ENCODE results near the gene PAWR.

The PAWR gene

DNA sequence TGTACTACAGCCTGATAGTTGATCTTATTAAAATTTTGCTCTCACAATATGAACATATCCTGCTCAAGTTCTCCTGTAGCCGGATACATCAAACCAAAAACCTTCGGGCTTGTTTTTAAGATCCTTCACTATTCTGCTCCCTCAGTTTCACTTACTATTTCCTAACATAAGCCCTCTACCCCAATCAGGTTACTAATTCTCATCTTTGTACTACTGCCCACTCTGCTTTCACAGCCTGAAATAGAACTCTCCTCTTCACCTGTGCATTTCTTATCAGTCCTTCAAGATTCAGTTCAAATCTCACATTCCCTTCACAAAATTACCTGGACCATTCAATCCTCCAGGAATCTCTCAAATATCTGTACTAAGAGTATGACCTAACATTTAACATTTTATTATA lies 14.2 kb downstream of the PAWR start:
- Mint-ChIP-seq H3K4me3 (no peak overlapping the region), H3K27ac (peak overlapping the region; percentile 22), H3K9me3 (peaks cover 0 to 5% of the 10 kb centered on the region in 2 donors), H3K27me3 (no peaks in the 10 kb centered on the region), H3K36me3 (peaks cover 8 to 26% of the 10 kb centered on the region in 2 donors), H3K4me1 (peaks cover 34 to 50% of the 10 kb centered on the region in 2 donors)
- no peak for ATAC-seq (replicated peaks)
- no peak for DNase-seq

DNA sequence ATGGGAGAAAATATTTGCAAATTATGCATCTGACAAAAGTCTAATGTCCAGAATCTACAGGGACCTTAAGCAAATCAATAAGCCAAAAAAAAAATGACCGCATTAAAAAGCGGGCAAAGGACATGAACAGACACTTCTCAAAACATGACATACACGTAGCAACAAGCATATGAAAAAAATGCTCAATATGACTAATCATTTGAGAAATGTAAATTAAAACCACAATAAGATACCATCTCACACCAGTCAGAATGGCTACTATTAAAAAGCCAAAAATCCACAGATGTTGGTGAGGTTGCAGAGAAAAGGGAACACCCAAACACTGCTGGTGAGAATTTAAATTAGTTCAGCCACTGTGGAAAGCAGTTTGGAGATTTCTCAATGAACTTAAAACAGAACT lies 16.1 kb downstream of the PAWR start:
- peaks cover 8 to 18% of the 10 kb centered on the region in 2 donors for H3K36me3 Mint-ChIP-seq
- H3K9me3 Mint-ChIP-seq, result peaks cover 0 to 5% of the 10 kb centered on the region in 2 donors
- no peaks in the 10 kb centered on the region for H3K27me3 Mint-ChIP-seq
- H3K27ac Mint-ChIP-seq, result no peak overlapping the region
- H3K4me3 Mint-ChIP-seq, result no peak overlapping the region
- ATAC-seq (replicated peaks) (peak; percentile 55 to 56), DNase-seq (no peak)
- peaks cover 27 to 36% of the 10 kb centered on the region in 2 donors for H3K4me1 Mint-ChIP-seq

- Mint-ChIP-seq H3K4me1 (peaks cover 19 to 30% of the 10 kb centered on the region in 2 donors), H3K27ac (peak overlapping the region; percentile 69), H3K27me3 (no peaks in the 10 kb centered on the region), H3K9me3 (peaks cover 0 to 5% of the 10 kb centered on the region in 2 donors), H3K36me3 (peaks cover 8 to 18% of the 10 kb centered on the region in 2 donors), H3K4me3 (peak overlapping the region in 1 of 2 donors; percentile 11)
- DNase-seq, result peak; percentile 11
- ATAC-seq (replicated peaks), result peak; percentile 91 to 95
Measured at GRCh38 chr12:79673354-79673753, 17.4 kb downstream of the PAWR start.

GRCh38 chr12:79668113-79668512 lies 22.7 kb downstream of the PAWR start:
- Mint-ChIP-seq H3K27me3 (no peaks in the 10 kb centered on the region), H3K36me3 (peaks cover 4 to 21% of the 10 kb centered on the region in 2 donors), H3K27ac (no peak overlapping the region), H3K9me3 (peaks cover 0 to 5% of the 10 kb centered on the region in 2 donors), H3K4me3 (no peak overlapping the region), H3K4me1 (peaks cover 12 to 23% of the 10 kb centered on the region in 2 donors)
- DNase-seq (no peak), ATAC-seq (replicated peaks) (no peak)

GRCh38 chr12:79665212-79665887 lies 25.4 kb downstream of the PAWR start:
- peak; percentile 42 to 61 for ATAC-seq (replicated peaks)
- H3K4me3 Mint-ChIP-seq, result no peak overlapping the region
- no peaks in the 10 kb centered on the region for H3K9me3 Mint-ChIP-seq
- no peaks in the 10 kb centered on the region for H3K27me3 Mint-ChIP-seq
- no peak for DNase-seq
- peaks cover 4 to 16% of the 10 kb centered on the region in 2 donors for H3K36me3 Mint-ChIP-seq
- H3K4me1 Mint-ChIP-seq, result peaks cover 12 to 24% of the 10 kb centered on the region in 2 donors
- H3K27ac Mint-ChIP-seq, result peak overlapping the region; percentile 81

- no peak overlapping the region for H3K27ac Mint-ChIP-seq
Measured at GRCh38 chr12:79664518-79664917, 26.2 kb downstream of the PAWR start.

GRCh38 chr12:79662046-79662811 lies 28.5 kb downstream of the PAWR start:
- H3K4me1 Mint-ChIP-seq, result peaks cover 15 to 30% of the 10 kb centered on the region in 2 donors
- no peaks in the 10 kb centered on the region for H3K27me3 Mint-ChIP-seq
- H3K4me3 Mint-ChIP-seq, result no peak overlapping the region
- ATAC-seq (replicated peaks) (peak; percentile 79 to 83), DNase-seq (no peak)
- peaks cover 4 to 23% of the 10 kb centered on the region in 2 donors for H3K36me3 Mint-ChIP-seq
- H3K27ac Mint-ChIP-seq, result no peak overlapping the region
- H3K9me3 Mint-ChIP-seq, result peaks cover 0 to 1% of the 10 kb centered on the region in 2 donors

More at GRCh38 chr12:79664518-79664917, 26.2 kb downstream of the PAWR start:
- H3K36me3 Mint-ChIP-seq, result peaks cover 4 to 20% of the 10 kb centered on the region in 2 donors
- no peak overlapping the region for H3K4me3 Mint-ChIP-seq
- DNase-seq, result no peak
- ATAC-seq (replicated peaks), result no peak
- H3K27me3 Mint-ChIP-seq, result no peaks in the 10 kb centered on the region
- no peaks in the 10 kb centered on the region for H3K9me3 Mint-ChIP-seq
- H3K4me1 Mint-ChIP-seq, result peaks cover 16 to 30% of the 10 kb centered on the region in 2 donors

DNA sequence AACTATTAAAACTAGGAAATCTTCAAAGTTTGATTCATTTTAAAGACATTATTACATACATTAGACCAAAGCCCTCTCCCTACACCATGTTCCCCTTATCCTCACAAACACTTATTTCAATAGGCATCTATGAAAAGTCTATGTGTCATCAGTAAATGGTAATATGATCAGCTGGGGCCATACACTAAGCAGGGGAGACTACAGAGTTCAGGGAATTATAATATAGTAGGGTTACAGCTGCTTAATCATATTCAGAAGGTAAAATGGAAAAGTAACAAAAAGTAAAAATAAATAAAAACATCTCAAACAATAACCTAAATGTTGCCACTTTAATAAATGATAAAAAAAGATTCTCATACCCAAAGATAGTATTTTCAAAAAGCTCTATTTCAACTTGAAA lies 29.1 kb downstream of the PAWR start:
- peaks cover 15 to 30% of the 10 kb centered on the region in 2 donors for H3K4me1 Mint-ChIP-seq
- DNase-seq (no peak), ATAC-seq (replicated peaks) (no peak)
- no peak overlapping the region for H3K4me3 Mint-ChIP-seq
- peaks cover 0 to 1% of the 10 kb centered on the region in 2 donors for H3K9me3 Mint-ChIP-seq
- peaks cover 4 to 28% of the 10 kb centered on the region in 2 donors for H3K36me3 Mint-ChIP-seq
- no peak overlapping the region for H3K27ac Mint-ChIP-seq
- H3K27me3 Mint-ChIP-seq, result no peaks in the 10 kb centered on the region

- Mint-ChIP-seq H3K27ac (no peak overlapping the region), H3K9me3 (peaks cover 0 to 1% of the 10 kb centered on the region in 2 donors), H3K4me3 (no peak overlapping the region), H3K27me3 (no peaks in the 10 kb centered on the region), H3K36me3 (peaks cover 13 to 36% of the 10 kb centered on the region in 2 donors), H3K4me1 (peaks cover 12 to 20% of the 10 kb centered on the region in 2 donors)
- DNase-seq, result no peak
- no peak for ATAC-seq (replicated peaks)
Measured at GRCh38 chr12:79659961-79660431, 30.8 kb downstream of the PAWR start.

- H3K27ac Mint-ChIP-seq, result no peak overlapping the region
- DNase-seq (no peak), ATAC-seq (replicated peaks) (no peak)
- H3K9me3 Mint-ChIP-seq, result peaks cover 0 to 3% of the 10 kb centered on the region in 2 donors
- no peaks in the 10 kb centered on the region for H3K27me3 Mint-ChIP-seq
- peaks cover 9 to 19% of the 10 kb centered on the region in 2 donors for H3K4me1 Mint-ChIP-seq
- no peak overlapping the region for H3K4me3 Mint-ChIP-seq
- peaks cover 12 to 38% of the 10 kb centered on the region in 2 donors for H3K36me3 Mint-ChIP-seq
Measured at GRCh38 chr12:79658221-79658620, 32.5 kb downstream of the PAWR start.

- no peak for DNase-seq
- Mint-ChIP-seq H3K9me3 (peaks cover 0 to 3% of the 10 kb centered on the region in 2 donors), H3K27ac (no peak overlapping the region), H3K36me3 (peaks cover 12 to 35% of the 10 kb centered on the region in 2 donors), H3K4me3 (no peak overlapping the region), H3K4me1 (peaks cover 5 to 9% of the 10 kb centered on the region in 2 donors), H3K27me3 (no peaks in the 10 kb centered on the region)
- ATAC-seq (replicated peaks), result no peak
Measured at GRCh38 chr12:79657136-79657535, 33.6 kb downstream of the PAWR start.

- no peak overlapping the region for H3K4me3 Mint-ChIP-seq
- peaks cover 3% of the 10 kb centered on the region in 2 donors for H3K9me3 Mint-ChIP-seq
- no peak for ATAC-seq (replicated peaks)
- H3K4me1 Mint-ChIP-seq, result peaks cover 3 to 4% of the 10 kb centered on the region in 2 donors
- DNase-seq, result no peak
- no peak overlapping the region for H3K27ac Mint-ChIP-seq
- no peaks in the 10 kb centered on the region for H3K27me3 Mint-ChIP-seq
- H3K36me3 Mint-ChIP-seq, result peaks cover 12 to 35% of the 10 kb centered on the region in 2 donors
Measured at GRCh38 chr12:79655036-79655435, 35.7 kb downstream of the PAWR start.

- DNase-seq (no peak), ATAC-seq (replicated peaks) (no peak)
- H3K36me3 Mint-ChIP-seq, result peaks cover 9 to 32% of the 10 kb centered on the region in 2 donors
- H3K9me3 Mint-ChIP-seq, result peaks cover 3% of the 10 kb centered on the region in 2 donors
- no peak overlapping the region for H3K27ac Mint-ChIP-seq
- no peak overlapping the region for H3K4me3 Mint-ChIP-seq
- H3K27me3 Mint-ChIP-seq, result no peaks in the 10 kb centered on the region
- H3K4me1 Mint-ChIP-seq, result peaks cover 8 to 10% of the 10 kb centered on the region in 2 donors
Measured at GRCh38 chr12:79652521-79652920, 38.2 kb downstream of the PAWR start.

GRCh38 chr12:79650440-79650839 lies 40.3 kb downstream of the PAWR start:
- no peak for ATAC-seq (replicated peaks)
- H3K4me3 Mint-ChIP-seq, result no peak overlapping the region
- H3K27ac Mint-ChIP-seq, result no peak overlapping the region
- DNase-seq, result no peak
- peaks cover 0 to 16% of the 10 kb centered on the region in 2 donors for H3K36me3 Mint-ChIP-seq
- peaks cover 1 to 3% of the 10 kb centered on the region in 2 donors for H3K9me3 Mint-ChIP-seq
- no peaks in the 10 kb centered on the region for H3K27me3 Mint-ChIP-seq
- peaks cover 7 to 13% of the 10 kb centered on the region in 2 donors for H3K4me1 Mint-ChIP-seq

All from stimulated activated naive B cell treated with anti-CD40 and anti-IgM and Interleukin-4, amounts not matched to agents 10 μg/mL and 1 μg/mL and 100 μg/mL, for 72 hours (primary cell).